ENCODE results near the gene POLR2I. TPM values are rescaled to one million over a fixed set of nuclear protein-coding genes. Genes with fewer than 3 reads are reported as not detected.

POLR2I gene
- total RNA-seq, 1 experiment from 2014 or later = 146 TPM

GRCh38 chr19:36142496-36142895, 27.8 kb upstream of the POLR2I start:
- H2BK5ac ChIP-seq (ENCODE audit: insufficient read length, low read length) = no peak overlapping the region
- H4K20me1 ChIP-seq (ENCODE audit: control insufficient read depth, insufficient read depth, insufficient read length) = no peaks in the 10 kb centered on the region

More at GRCh38 chr19:36142496-36142895, 27.8 kb upstream of the POLR2I start:
- H2AFZ ChIP-seq (ENCODE audit: low read length) = no peak overlapping the region
- H4K5ac ChIP-seq (ENCODE audit: insufficient read length, low read depth, low read length) = no peak overlapping the region
- Mint-ChIP-seq H3K27ac (0 out of 7 replicates have a peak overlapping the region, but pooled peaks of 1 of the 3 experiments have one; percentile 77), H3K9me3 (no peaks in the 10 kb centered on the region; a peak in 1 of 5 replicates), H3K27me3 (ENCODE audit: low read depth) (no peaks in the 10 kb centered on the region; the same call in 1 of the 2 replicates), H3K4me1 (peaks cover 9 to 12% of the 10 kb centered on the region in 2 experiments), H3K36me3 (ENCODE audit: insufficient read depth in 1 of 3, low read depth in 3 of 3) (peaks cover 38 to 55% (median 53%) of the 10 kb centered on the region in 3 experiments; a peak in 6 of 7 replicates), H3K4me3 (peak overlapping the region in 1 of 2 experiments; percentile 51; a peak in 2 of 5 replicates)
- H3K14ac ChIP-seq (ENCODE audit: insufficient read depth, low read length) = no peak overlapping the region
- H3K4ac ChIP-seq (ENCODE audit: low read depth, low read length) = no peak overlapping the region
- no CpG with 5 or more reads among the region's 9 CpGs for WGBS (ENCODE audit: extremely low coverage, insufficient read length, low lambda C conversion rate)
- H2BK15ac ChIP-seq (ENCODE audit: low read depth, low read length) = no peak overlapping the region
- no peaks in the 10 kb centered on the region for H3K9me3 ChIP-seq (ENCODE audit: control insufficient read depth, low read depth, low read length)
- no peak overlapping the region for H4K91ac ChIP-seq (ENCODE audit: insufficient read length, low read depth, low read length)
- H2BK120ac ChIP-seq (ENCODE audit: low read depth, low read length, poor library complexity, severe bottlenecking) = no peak overlapping the region
- H3K18ac ChIP-seq (ENCODE audit: insufficient read length, low read depth, low read length) = no peak overlapping the region
- H2AK5ac ChIP-seq (ENCODE audit: insufficient read length, low read length) = no peak overlapping the region
- no peak overlapping the region for H2BK12ac ChIP-seq (ENCODE audit: insufficient read length, low read depth, low read length)
- H3K79me1 ChIP-seq (ENCODE audit: insufficient read depth, low read depth, low read length, poor library complexity, severe bottlenecking) = no peaks in the 10 kb centered on the region
- no peak for TF ChIP-seq CTCF (conservative IDR thresholded peaks at IDR 0.05)
- H3K4me1 ChIP-seq (ENCODE audit: insufficient read depth, low read length) = no peaks in the 10 kb centered on the region
- no peak overlapping the region for H3K23ac ChIP-seq (ENCODE audit: insufficient read length, low read depth, low read length)
- peaks cover 4% of the 10 kb centered on the region for H3K23me2 ChIP-seq (ENCODE audit: insufficient read length, low read depth, low read length, poor library complexity, severe bottlenecking)
- H4K8ac ChIP-seq (replicated peaks; ENCODE audit: insufficient read length, low read depth, low read length) = no peak overlapping the region
- no peak overlapping the region for H2BK20ac ChIP-seq (ENCODE audit: low read depth, low read length, poor library complexity, severe bottlenecking)
- H3T11ph ChIP-seq (ENCODE audit: low read length) = no peak overlapping the region
- H3K9ac ChIP-seq (ENCODE audit: extremely low read depth, insufficient read length, low read length) = no peak overlapping the region
- no peak for DNase-seq
- H3K4me2 ChIP-seq (ENCODE audit: insufficient read depth, insufficient read length, low read length) = no peak overlapping the region
- no peak overlapping the region for H3K56ac ChIP-seq (ENCODE audit: insufficient read length, low read depth, low read length)
- H3K79me2 ChIP-seq (ENCODE audit: insufficient read depth, low read length) = no peaks in the 10 kb centered on the region
- no peak overlapping the region for H3K27ac ChIP-seq (ENCODE audit: insufficient read length, low read depth, low read length)
- H3K27me3 ChIP-seq (ENCODE audit: insufficient read depth, low read length) = no peaks in the 10 kb centered on the region

Data from H9 (cell line).